Stimulated activated CD4-positive, alpha-beta T cell treated with anti-CD3 and anti-CD28 coated beads, Interleukin-2, amount 100 ng/mL, for 4 hours (primary cell): Measurements from ENCODE around the gene LZTFL1.

ENCODE experiments used
- DNase-seq: peaks from one replicate; pipeline ENCODE4 v3.0.0-alpha.2; 2020; ENCODE audit warnings: low read depth

LZTFL1 gene

DNA sequence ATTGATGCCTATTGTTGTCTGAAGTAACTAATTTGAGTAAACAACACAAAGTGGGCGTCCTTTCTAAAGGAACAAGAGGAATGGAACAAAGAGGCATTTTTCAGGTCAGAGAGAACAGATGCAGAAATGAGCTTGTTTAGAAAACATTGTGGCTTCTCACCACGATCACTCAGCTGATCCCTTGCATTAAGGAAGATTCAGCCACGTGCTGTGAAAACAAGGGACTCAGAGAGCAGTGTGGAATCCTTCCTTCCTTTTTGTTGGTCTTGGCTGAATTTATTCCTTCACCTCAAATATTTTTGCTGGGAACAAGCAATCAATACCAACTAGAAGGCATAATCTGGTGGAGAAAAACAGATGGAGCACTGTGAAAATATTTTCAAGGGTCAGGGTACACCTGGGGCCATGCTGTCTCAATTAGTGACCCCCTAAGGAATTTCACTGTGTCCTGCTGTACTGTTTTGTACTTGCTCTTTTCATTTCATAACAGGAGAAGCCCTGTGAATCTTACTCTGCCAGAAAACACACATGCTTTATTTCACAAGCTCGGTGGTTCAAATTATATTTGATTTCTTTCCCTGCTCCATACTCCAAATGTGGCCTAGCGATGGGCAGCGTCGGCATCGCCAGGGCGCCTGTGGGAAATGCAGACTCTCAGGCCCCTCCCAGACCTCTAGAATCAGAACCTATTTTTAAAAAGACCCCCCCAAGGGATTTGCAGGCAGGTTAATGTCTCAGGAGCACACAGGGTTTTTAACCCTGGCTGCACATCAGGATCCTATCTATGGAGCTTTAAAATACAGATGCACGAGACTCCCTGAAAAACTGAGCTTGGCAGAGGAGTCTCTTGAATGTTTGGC, 34.0 kb downstream of the LZTFL1 start:
- no peak for DNase-seq

DNA sequence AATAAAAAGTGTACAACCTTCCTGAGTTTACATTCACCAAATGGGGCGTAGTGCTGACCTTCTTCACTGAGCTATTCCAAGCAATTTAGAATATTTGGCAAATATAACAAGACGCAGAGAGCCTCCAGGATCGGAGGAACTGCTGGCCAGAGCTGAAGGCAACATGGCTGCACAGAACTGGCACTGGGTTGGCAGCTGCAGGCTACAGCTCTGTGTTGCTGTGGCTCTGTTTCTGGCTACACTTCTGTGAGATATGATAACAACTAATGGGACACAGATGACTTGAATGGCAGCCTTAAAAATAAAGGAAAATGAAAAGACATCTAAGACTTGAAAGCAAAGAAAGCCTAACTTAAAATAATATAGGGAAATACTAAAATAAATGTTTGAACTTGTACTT, 34.8 kb downstream of the LZTFL1 start:
- DNase-seq: no peak

DNA sequence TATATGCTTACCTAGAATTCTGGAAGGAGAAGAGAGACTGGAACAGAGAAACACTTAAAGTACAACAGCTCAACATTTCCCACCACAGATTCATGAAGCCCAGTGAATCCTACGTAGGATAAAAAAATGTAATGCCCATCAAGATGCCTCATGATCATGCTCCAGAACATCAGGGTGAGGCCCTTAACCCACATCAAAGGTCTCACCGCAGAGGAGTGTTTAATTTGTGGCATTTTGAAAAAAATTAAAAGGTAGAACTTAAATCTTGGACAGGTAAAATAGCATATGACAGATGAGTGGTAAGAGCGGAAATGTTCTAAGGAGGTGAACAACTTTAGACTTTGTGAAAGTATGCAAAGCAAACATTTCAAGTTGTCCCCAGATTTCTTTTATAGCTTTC, 35.8 kb downstream of the LZTFL1 start:
- no peak for DNase-seq

DNA sequence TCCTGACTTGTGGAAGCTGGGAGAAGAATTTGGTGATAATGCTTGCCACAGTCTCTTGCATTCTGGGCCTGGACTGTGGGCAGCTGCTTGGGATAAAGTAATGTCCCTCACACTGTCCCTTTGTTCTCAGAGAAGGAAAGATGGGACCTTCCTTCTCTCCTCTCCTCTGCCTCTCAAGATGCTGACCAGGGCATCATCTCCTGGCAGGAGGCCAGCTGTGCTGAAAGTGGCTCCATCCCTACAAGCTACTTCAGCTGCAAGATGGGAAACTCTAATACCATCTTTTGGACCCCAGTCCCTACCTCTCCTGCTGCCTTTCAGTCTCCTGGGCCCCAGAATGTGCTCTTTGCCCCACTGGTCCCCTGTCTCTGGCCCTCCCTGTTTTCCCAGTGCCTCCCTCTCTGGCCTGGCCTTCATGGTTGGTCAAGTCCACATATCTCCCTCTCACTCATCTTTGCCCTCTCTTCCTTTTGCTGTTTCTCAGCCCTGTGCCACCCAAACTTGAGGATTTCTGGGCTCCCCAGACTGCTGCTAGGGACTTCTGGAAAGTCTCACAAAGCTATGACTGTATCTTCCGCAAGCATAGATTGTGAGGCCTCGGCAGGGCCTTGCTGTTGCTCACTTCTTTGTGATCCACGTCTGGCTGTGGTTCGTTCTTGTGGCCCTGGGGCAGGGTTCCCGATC, 38.5 kb downstream of the LZTFL1 start:
- DNase-seq: no peak

DNA sequence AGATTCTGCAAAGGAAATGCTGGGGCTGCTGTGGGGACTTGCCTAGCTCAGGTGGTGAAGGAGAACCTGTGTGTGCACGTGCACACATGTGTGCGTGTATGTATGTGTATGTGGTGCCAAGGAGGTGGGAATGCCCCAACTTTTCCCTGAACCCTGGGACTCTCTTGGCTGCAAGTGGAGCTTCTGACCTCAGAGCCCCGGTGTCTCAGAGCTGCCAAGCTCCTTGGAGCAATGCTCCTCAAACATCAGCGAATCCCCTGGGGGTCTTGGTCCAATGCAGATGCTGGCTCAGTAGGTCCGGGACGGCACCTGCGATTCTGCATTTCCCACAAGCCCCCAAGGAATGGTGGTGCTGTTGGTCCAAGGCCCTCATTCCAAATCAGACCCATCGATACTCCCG, 39.8 kb downstream of the LZTFL1 start:
- no peak for DNase-seq

DNA sequence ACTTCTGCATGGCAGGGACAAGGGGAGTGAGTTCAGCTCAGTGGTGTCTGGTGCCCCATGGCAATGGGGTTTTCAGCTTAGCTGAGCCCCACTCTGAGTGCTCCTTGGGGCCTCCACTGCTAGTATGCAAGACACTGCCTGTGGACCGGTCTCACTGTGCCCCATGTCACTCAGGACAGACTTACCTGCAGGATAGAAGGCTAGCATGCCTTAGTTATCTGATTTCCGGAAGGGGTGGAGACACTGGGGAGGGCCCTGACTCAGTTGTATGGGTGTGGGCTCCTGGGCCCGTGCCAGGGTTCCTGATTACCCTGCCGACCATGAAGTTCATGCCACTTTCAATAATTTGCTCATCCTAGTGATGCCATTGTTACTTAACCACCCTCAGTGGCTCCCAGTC, 41.3 kb downstream of the LZTFL1 start:
- DNase-seq: no peak

DNA sequence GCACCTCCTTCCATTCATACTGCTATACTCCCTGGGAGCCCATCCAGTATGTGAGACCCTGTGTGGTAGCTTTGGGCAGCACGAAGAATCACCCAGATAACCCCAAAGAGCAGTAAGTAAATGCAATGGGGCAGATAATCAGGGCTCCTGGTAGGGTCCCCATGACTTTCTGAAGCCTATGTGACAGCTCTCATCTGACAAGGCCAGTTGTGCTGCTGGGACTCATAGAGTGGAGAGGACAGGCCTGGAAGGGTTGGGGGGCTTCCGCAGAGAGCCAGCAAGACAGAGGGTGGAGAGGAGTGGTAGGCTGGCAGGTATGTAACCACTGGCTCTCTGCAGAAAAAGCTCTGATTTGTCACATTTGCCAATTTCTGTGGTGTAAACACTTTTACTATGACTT, 42.3 kb downstream of the LZTFL1 start:
- DNase-seq: no peak

DNA sequence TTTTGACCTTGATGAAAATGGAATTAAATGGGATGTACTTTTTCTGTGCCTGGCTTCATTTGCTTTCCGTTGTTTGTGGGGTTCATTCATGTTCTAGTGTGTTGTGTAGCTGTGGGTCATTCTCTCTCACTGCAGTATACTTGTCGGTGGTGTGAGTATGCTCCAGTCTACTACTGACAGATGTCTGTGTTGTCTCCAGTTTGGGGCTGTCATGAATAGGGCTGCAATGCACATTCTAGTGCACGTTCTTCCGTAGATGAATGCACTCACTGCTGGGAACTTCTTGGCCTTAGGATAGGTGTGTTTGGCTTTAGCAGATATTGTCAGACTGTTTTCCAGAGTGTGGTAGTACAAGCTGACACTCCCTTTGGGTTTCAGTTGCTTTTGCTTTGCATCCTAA, 43.9 kb downstream of the LZTFL1 start:
- DNase-seq: no peak

DNA sequence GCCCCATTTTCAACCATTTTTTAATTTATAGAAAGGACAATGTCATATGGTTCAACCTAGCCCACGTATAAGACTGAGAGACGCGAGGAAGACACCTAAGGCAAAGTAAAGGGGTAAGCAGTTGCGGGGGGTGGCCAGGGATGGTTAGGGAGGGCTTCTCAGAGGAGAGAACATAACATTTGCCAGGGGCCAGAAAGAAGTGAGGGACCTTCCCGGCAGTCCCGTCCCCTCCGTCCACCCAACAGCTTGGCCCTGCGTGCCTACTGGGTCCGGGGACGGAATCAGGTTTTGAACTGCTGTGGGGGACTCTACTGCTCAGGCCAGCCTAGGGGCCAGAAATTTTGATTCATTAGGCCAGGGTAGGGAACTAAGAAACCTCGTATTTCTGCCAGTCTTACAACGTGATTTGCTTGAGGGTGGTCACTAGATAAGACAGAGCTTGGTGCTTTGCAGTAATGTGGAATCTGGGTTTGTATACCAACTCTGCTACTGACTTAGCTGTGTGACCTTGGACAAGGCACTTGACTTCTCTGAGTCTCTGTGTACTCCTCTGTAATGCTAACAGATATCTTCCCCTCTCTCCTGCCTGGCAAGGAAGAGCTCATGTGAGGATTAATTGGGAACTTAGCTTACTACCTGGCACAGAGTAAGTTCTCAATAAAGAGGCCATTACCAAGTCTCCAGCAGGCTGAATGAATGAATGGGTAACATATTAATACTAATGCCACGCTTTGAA, 44.8 kb downstream of the LZTFL1 start:
- DNase-seq: no peak

DNA sequence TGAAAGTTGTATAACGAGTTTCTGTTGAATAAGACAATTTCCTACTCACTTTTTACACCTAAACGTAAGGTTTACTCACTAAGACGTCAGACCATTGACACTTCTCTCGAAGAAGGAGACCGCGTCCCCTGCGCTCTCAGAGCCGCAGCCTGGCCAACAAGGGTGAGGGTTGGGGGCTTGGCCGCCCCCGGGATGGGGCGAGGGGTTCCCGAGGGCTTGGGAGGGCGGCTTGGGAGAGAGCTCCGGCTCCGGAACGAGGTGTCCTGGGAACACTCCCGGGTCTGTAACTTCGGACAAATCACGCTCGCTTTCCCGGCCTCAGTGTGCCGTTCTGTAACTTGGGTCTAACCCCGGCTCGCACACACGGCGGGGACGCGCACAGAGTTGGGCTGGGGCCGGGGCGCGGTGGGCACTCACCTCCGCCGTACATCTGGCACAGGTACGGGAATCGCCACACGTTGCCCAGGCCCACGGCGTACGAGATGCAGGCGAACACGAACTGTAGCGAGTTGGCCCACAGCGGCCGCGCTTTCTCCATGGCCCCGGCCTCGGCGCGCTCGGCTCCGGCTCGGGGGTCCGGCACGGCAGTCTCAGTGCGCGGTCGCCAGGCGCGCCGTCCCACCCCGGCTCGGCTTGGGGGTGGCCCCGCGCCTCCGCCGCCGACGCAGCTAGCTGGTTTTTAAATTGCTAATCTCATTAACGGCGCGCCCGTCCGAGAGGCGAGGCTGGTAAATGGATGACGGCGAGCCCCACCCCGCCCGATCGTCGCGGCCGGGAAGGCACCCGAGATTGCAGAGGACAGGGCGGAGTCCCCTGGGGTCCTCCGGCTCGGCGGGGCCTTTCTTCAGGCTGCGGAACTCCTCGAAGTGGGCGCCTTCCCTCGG, 45.8 kb downstream of the LZTFL1 start, which contains the start of gene SLC6A20:
Gene SLC6A20 (minus strand): TSS at position 655 of the 884 bp plus-strand sequence. CDS start 117 bp downstream, at position 538.
- DNase-seq: no peak

DNA sequence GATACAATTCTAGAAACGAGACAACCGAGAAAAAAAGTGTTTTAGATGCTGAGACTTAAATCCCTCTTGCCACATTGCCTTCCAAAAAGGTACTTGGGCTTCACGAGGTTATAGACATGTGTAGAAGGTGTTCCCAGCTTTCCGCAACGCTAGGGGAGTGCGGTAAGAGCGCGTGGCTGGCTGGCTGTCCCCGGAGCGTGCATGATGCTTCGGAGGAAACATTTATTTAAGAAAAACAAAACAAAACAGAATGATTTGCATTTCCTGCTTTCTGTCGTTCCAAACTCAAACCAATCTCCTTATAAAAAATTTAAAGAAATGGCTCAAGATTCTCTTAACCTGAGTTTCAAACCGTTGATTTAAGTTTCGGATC, 46.4 kb downstream of the LZTFL1 start:
- no peak for DNase-seq

DNA sequence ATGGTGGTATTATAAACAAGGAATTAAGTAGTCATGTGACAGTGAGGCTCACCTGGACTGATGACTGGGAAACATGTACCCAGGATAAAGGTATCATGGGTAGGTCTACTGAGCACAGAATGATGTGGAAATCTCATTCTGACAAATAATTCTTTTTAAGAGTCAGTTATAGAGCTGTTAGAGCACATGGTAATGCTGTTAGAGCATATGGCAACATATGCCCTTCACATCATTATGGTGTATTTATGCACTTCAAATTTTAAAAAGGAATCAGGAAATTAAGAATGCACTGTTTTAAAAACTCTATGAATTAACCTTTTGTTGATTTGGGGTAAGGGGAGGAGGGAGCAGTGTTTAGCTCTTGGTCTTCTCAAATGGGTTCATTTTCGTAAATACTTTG, 47.3 kb downstream of the LZTFL1 start:
- no peak for DNase-seq

DNA sequence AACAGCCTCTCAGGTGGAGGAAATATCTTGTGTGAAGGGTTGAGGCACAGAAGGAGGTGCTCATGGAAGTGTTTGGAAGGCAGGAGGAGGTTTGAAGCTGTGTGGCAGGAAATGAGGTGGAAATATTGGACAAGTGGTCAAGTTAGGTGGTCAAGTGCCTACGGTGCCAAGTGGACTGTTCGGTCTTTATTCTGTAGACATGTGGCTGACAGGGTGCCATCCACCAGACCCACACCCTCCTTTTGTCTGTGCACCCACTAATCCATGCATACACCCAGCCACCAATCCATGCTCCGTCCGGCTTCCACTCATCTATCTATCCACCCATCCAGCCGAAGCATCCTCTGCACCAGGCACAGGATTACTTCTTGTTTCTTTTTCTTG, 47.8 kb downstream of the LZTFL1 start:
- no peak for DNase-seq

DNA sequence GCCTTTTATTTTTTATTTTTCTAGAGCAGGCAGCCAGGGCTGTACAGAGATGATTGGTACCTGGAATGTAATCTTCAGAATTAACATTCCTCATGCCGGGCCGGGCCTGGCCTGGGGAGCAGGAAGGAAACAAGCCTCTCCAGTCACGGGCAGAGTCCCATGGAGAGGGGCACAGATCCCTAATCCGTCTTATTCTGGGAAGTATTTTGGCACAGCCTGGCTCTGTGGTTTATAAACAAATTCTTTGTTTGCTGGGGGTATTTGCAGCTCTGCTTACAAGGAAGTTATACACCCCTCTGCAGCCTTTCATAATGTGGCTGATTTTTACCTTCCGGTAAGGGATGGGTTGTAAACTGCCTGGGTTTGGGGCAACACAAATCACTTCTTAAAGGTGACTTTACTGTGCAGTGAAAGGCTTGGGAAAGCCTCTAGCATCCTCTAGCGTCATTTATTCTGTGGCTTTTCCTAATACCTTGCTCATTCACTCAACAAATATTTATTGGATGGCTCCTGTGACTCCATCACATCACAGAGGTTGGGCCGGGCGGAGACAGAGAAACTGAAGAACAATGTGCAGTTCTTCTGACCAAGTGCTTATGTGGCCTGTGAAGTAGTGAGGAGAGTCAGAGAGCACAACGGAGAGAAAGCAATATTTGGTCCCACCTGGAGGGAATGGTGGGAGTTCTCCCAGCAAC, 48.3 kb downstream of the LZTFL1 start:
- DNase-seq: no peak

DNA sequence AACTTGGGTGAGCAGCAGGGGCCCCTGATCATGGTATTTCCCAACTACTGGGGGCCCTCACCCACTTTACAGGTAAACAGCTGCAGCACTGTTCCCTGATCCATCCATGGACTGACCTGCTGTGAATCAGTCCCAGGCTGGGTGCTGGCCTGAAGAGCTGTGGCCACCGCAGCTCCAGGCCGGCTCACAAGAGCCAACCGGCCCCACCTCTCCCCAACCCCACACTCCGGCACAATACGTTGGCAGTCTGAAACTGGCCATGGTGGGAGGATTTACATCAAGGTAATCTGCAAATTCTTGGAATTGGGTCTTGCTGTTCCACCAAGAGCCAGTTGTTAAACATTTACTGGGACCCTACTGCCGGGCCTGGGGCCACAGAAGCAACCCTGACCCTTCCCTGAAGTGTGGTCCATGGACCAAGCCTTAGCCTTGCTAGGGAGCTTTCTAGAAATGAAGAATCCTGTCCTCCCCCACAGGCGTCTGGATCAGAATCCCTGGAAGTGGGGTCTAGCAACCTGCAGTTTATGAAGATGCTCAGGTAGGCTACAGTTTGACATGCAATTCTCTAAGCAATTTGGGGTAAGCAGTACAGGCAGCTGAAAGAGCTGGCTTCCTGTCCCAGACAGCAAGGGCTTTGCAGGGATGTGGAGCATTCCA, 49.3 kb downstream of the LZTFL1 start:
- no peak for DNase-seq

DNA sequence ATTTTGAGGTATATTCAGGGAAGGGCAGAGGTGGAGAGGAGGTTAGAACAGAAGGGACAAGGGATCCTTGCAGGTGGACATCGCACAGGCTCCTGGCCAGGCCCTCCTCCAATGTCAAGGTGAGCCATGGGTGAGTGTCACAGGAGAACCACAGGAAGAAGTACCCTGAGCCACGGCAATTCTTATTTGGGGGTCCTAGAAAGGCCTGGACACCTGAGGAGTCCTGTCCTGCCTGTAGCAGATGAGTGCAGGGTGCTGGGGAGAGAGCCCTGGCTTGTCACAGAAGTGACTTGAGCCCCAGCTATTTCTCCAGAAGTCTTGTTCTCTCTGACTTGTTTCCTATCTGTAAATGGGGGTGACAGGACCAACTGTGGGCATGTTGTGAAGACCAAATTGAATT, 49.9 kb downstream of the LZTFL1 start:
- DNase-seq: no peak

DNA sequence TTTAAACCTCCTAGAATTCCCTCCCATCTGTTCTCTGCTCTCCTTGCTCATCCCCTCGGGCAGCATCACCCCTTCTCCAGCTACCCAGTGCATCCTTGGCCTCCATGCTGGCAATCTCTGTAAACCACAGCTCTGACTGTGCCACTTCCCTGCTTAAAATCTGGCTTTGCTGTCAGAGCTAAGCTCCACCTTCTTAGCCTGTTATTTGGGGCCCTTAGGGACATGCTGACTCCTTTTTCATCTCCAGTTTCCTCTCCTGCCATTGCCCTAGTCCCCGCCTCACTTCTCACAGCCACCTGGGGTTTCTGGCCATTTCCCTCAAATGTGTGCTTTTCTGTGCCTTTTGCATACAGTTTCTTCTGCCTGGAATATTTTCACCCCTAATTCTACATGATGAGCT, 51.3 kb downstream of the LZTFL1 start:
- no peak for DNase-seq

DNA sequence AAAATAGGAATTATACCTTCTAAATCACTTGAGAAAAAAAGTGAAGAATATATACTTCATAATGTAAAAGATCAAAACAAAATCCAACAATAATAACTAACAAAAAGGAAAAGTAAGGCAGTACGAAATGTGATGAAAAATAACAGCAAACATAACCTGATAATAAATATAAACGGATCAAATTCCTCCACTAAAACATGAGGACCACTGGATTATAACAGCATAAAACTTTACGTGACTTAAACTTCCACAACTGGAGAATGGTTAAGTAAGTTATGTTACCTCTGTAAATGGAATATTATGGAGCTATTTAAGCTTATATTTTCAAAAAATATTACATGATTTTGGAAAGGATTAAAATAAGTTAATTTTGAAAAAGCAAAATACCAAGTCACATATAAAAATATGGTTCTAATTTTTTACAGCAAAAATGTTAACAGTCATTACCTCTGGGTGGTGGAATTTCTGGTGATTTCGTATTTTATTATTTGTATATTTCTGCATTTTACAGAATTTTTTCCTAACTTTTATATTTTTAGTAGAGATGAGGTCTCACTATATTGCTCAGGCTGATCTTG, 52.6 kb downstream of the LZTFL1 start:
- no peak for DNase-seq

DNA sequence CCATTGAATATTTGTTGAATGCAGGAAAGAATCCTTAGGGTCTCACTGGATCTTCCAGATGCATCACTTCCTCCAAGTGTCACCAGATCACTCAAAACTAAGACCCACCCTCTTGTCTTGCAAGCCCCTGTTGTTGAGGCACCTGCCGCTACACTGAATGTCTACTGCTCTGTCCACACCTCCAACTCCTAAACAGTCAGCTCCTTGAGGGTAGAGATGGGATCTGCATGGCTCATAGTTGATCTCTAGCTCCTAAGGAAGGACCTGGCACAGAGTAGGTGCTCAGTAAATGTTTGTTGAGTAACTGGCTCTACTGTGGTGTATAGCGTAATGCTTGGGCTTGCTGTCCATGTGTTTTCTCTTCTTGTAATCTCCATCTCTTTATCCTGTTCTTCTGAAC, 54.4 kb downstream of the LZTFL1 start:
- DNase-seq: no peak

DNA sequence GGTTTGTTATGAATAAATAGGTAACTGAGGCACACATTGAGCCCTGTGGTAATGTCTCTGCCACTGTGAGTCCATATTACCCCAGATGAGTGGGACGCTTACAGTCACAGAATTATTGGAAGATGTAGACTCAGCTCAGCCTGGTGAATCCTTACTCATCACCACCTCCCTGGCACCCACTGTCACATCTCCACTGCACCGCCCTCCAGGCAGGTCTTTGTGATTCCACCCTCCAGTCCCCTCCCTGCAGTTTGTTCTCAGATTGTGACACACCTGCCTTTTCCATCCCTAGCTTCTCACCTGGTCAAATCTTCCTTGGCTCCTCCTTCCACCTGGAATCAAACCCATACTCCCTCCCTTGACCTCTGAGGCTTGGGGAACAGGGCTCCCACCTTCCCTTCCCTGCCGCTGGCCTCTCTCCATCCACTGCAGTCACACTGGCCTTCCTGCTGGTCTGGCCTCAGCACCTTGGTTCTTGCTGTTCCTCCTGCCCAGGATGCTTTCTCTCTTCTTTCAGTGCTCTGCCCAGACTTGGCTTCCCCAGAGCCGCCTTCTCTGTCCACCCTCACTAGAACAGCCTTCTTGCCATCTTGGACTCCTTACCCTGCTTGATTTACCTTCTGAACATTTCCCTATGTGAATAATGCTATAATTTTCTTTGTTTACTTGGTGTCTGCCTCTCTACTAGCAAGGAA, 55.0 kb downstream of the LZTFL1 start:
- no peak for DNase-seq
